Measurements from ENCODE around the gene ITSN1. TPM values are rescaled to one million over a fixed set of nuclear protein-coding genes. Genes with fewer than 3 reads are reported as not detected.
"Not testable (repeated sequence)": the region's sequence is repeated elsewhere in the genome, so short reads cannot be mapped to it uniquely, and the experiment has no call there.

The ITSN1 gene
- polyA plus RNA-seq, 3 donors = 6.8 to 114 (median 40.2) TPM

- H3K27ac ChIP-seq (ENCODE audit: low read depth, low read length) = no peak overlapping the region
- WGBS, 3 donors = 84 to 91% (median 88%) methylated on average over 18 of the region's 18 CpGs
These were observed 217.2 kb downstream of the ITSN1 start for GRCh38 chr21:33859373-33860102.

GRCh38 chr21:33860332-33860879, 218.1 kb downstream of the ITSN1 start:
- H3K27ac ChIP-seq (ENCODE audit: low read depth, low read length) = no peak overlapping the region
- WGBS, 3 donors = 83 to 92% (median 92%) methylated on average over 8 of the region's 8 CpGs

- WGBS, 3 donors = 90 to 95% (median 91%) methylated on average over 3 of the region's 3 CpGs
- no peak overlapping the region for H3K27ac ChIP-seq (ENCODE audit: low read depth, low read length)
These were observed 218.8 kb downstream of the ITSN1 start for GRCh38 chr21:33861125-33861524.

GRCh38 chr21:33863191-33863590, 220.9 kb downstream of the ITSN1 start:
- H3K27ac ChIP-seq (ENCODE audit: low read depth, low read length) = not testable (repeated sequence)
- WGBS, 3 donors = 92 to 97% (median 95%) methylated on average over 8 of the region's 8 CpGs

GRCh38 chr21:33864150-33864549, 221.8 kb downstream of the ITSN1 start:
- no peak overlapping the region for H3K27ac ChIP-seq (ENCODE audit: low read depth, low read length)
- 63 to 88% (median 81%) methylated on average over 1 of the region's 1 CpG for WGBS, 3 donors

GRCh38 chr21:33865176-33865575, 222.9 kb downstream of the ITSN1 start:
- no peak overlapping the region for H3K27ac ChIP-seq (ENCODE audit: low read depth, low read length)
- WGBS, 3 donors = 87 to 93% (median 91%) methylated on average over 9 of the region's 9 CpGs

- H3K27ac ChIP-seq (ENCODE audit: low read depth, low read length) = no peak overlapping the region
- 69 to 83% (median 82%) methylated on average over 8 of the region's 8 CpGs for WGBS, 3 donors
These were observed 223.8 kb downstream of the ITSN1 start for GRCh38 chr21:33865996-33866575.

- H3K27ac ChIP-seq (ENCODE audit: low read depth, low read length) = no peak overlapping the region
- 69 to 81% (median 71%) methylated on average over 2 of the region's 2 CpGs for WGBS, 3 donors
These were observed 224.5 kb downstream of the ITSN1 start for GRCh38 chr21:33866826-33867225.

GRCh38 chr21:33867868-33868267, 225.6 kb downstream of the ITSN1 start:
- not testable (repeated sequence) for H3K27ac ChIP-seq (ENCODE audit: low read depth, low read length)
- WGBS, 3 donors = 69 to 75% (median 69%) methylated on average over 10 to 13 of the region's 13 CpGs

GRCh38 chr21:33869873-33870272, 227.6 kb downstream of the ITSN1 start:
- no peak overlapping the region for H3K27ac ChIP-seq (ENCODE audit: low read depth, low read length)

- no peak overlapping the region for H3K27ac ChIP-seq (ENCODE audit: low read depth, low read length)
- 72 to 86% (median 84%) methylated on average over 4 of the region's 4 CpGs for WGBS, 3 donors
These were observed 228.5 kb downstream of the ITSN1 start for GRCh38 chr21:33870768-33871167.

GRCh38 chr21:33871171-33871570, 228.9 kb downstream of the ITSN1 start:
- no peak overlapping the region for H3K27ac ChIP-seq (ENCODE audit: low read depth, low read length)
- WGBS, 3 donors = 83 to 90% (median 84%) methylated on average over 5 of the region's 5 CpGs

GRCh38 chr21:33872881-33873515, 230.7 kb downstream of the ITSN1 start:
- no peak overlapping the region for H3K27ac ChIP-seq (ENCODE audit: low read depth, low read length)
- 70 to 91% (median 77%) methylated on average over 4 of the region's 4 CpGs for WGBS, 3 donors

GRCh38 chr21:33874161-33874560, 231.9 kb downstream of the ITSN1 start:
- WGBS, 3 donors = 89 to 97% (median 95%) methylated on average over 7 of the region's 7 CpGs
- H3K27ac ChIP-seq (ENCODE audit: low read depth, low read length) = no peak overlapping the region

- WGBS, 3 donors = 88 to 95% (median 91%) methylated on average over 19 to 20 of the region's 20 CpGs
- H3K27ac ChIP-seq (ENCODE audit: low read depth, low read length) = no peak overlapping the region
These were observed 232.9 kb downstream of the ITSN1 start for GRCh38 chr21:33875026-33875695.

- WGBS, 3 donors = 86 to 91% (median 91%) methylated on average over 6 of the region's 6 CpGs
- no peak overlapping the region for H3K27ac ChIP-seq (ENCODE audit: low read depth, low read length)
These were observed 236.5 kb downstream of the ITSN1 start for GRCh38 chr21:33878824-33879223.

GRCh38 chr21:33880626-33881025, 238.3 kb downstream of the ITSN1 start:
- WGBS, 3 donors = 78 to 94% (median 92%) methylated on average over 13 of the region's 13 CpGs
- H3K27ac ChIP-seq (ENCODE audit: low read depth, low read length) = no peak overlapping the region

GRCh38 chr21:33881689-33882440, 239.6 kb downstream of the ITSN1 start:
- no peak overlapping the region for H3K27ac ChIP-seq (ENCODE audit: low read depth, low read length)
- 74 to 78% (median 76%) methylated on average over 9 of the region's 9 CpGs for WGBS, 3 donors
